Tibial artery (tissue), 4 donors: ENCODE measurements around the gene GNG2.

ENCODE experiments used
- DNase-seq, 2 donors: peaks; one replicate each; pipeline ENCODE4 v3.0.0-alpha.2; 2019
- H3K27ac ChIP-seq, 2 donors: fragments of 200-600 bp; sonication (generic) in 1 of 2; 1 replicate in 1 of 2; 2 replicates in 1 of 2; pipeline ENCODE4 v1.5.1; 2018 to 2019; ENCODE audit warnings: mild to moderate bottlenecking in 1 of 2
- H3K27me3 ChIP-seq, 2 donors: fragments of 200-600 bp; sonication (generic) in 1 of 2; one replicate each; pipeline versions ENCODE4 v1.5.1 to v1.6.0; 2016 to 2019
- H3K36me3 ChIP-seq, 3 donors: fragments of 200-600 bp; sonication (generic) in 2 of 3; one replicate each; pipeline ENCODE4 v1.5.1; 2016 to 2019; ENCODE audit warnings: mild to moderate bottlenecking in 2 of 3
- H3K4me1 ChIP-seq, 4 donors: fragments of 200-600 bp; sonication (generic) in 2 of 4; 1 replicate in 3 of 4; 2 replicates in 1 of 4; pipeline ENCODE4 v1.5.1; 2016 to 2019
- H3K4me3 ChIP-seq, 2 donors: fragments of 200-600 bp; sonication (generic) in 1 of 2; 1 replicate in 1 of 2; 2 replicates in 1 of 2; pipeline ENCODE4 v1.5.1; 2018 to 2019; ENCODE audit warnings: mild to moderate bottlenecking in 2 of 2
- H3K9me3 ChIP-seq, 3 donors: fragments of 200-600 bp; sonication (generic) in 1 of 3; one replicate each; pipeline ENCODE4 v1.5.1; 2016 to 2019
- CTCF ChIP-seq, 2 experiments: fragments of 200-600 bp in 1 of 2; fragments of 450-650 bp in 1 of 2; IDR thresholded peaks; one replicate each; pipeline ENCODE4 v1.5.1; 2017 to 2019; ENCODE audit warnings: antibody characterized with exemption in 2 of 2, mild to moderate bottlenecking in 1 of 2, moderate library complexity in 1 of 2
- intact Hi-C: fragments of 100-400 bp; cut with DNase I; formaldehyde crosslinking; loops from one replicate; pipeline ENCODE4 v1.15.0; 2023; ENCODE audit warnings: low total_unique reads

The GNG2 gene

GRCh38 chr14:51928568-51928967, 68.2 kb downstream of the GNG2 start:
- Histone ChIP-seq H3K27me3 (no peaks in the 10 kb centered on the region), H3K4me1 (no peaks in the 10 kb centered on the region), H3K4me3 (no peak overlapping the region), H3K27ac (no peak overlapping the region), H3K36me3 (no peaks in the 10 kb centered on the region), H3K9me3 (no peaks in the 10 kb centered on the region)
- no peak for DNase-seq
- no peak for TF ChIP-seq CTCF (IDR thresholded peaks at IDR 0.05)
- intact Hi-C loops = no loop called here

- no peaks in the 10 kb centered on the region for H3K9me3 ChIP-seq
- H3K27me3 ChIP-seq = no peaks in the 10 kb centered on the region
- no peaks in the 10 kb centered on the region for H3K36me3 ChIP-seq
- intact Hi-C loops = no loop called here
- DNase-seq = no peak
- TF ChIP-seq CTCF (IDR thresholded peaks at IDR 0.05) = no peak
- no peaks in the 10 kb centered on the region for H3K4me1 ChIP-seq
- H3K27ac ChIP-seq = no peak overlapping the region
- no peak overlapping the region for H3K4me3 ChIP-seq
Measured at GRCh38 chr14:51929166-51929565, 68.8 kb downstream of the GNG2 start.

- TF ChIP-seq CTCF (IDR thresholded peaks at IDR 0.05) = no peak
- H3K4me3 ChIP-seq = no peak overlapping the region
- H3K27me3 ChIP-seq = no peaks in the 10 kb centered on the region
- H3K27ac ChIP-seq = no peak overlapping the region
- intact Hi-C loops = no loop called here
- no peaks in the 10 kb centered on the region for H3K4me1 ChIP-seq
- no peaks in the 10 kb centered on the region for H3K36me3 ChIP-seq
- no peak for DNase-seq
- H3K9me3 ChIP-seq = no peaks in the 10 kb centered on the region
Measured at GRCh38 chr14:51929910-51930682, 69.7 kb downstream of the GNG2 start.

GRCh38 chr14:51931308-51931707, 70.9 kb downstream of the GNG2 start:
- H3K9me3 ChIP-seq = no peaks in the 10 kb centered on the region
- H3K27ac ChIP-seq = no peak overlapping the region
- intact Hi-C loops = no loop called here
- no peaks in the 10 kb centered on the region for H3K4me1 ChIP-seq
- no peak overlapping the region for H3K4me3 ChIP-seq
- no peaks in the 10 kb centered on the region for H3K27me3 ChIP-seq
- H3K36me3 ChIP-seq = no peaks in the 10 kb centered on the region
- no peak for TF ChIP-seq CTCF (IDR thresholded peaks at IDR 0.05)
- no peak for DNase-seq

GRCh38 chr14:51933191-51933590, 72.8 kb downstream of the GNG2 start:
- TF ChIP-seq CTCF (IDR thresholded peaks at IDR 0.05) = no peak
- H3K27me3 ChIP-seq = no peaks in the 10 kb centered on the region
- H3K4me1 ChIP-seq = no peaks in the 10 kb centered on the region
- no peaks in the 10 kb centered on the region for H3K36me3 ChIP-seq
- H3K27ac ChIP-seq = no peak overlapping the region
- no peaks in the 10 kb centered on the region for H3K9me3 ChIP-seq
- intact Hi-C loops = no loop called here
- no peak for DNase-seq
- H3K4me3 ChIP-seq = no peak overlapping the region

- Histone ChIP-seq H3K4me3 (no peak overlapping the region), H3K27ac (no peak overlapping the region), H3K9me3 (no peaks in the 10 kb centered on the region), H3K4me1 (no peaks in the 10 kb centered on the region), H3K36me3 (no peaks in the 10 kb centered on the region), H3K27me3 (no peaks in the 10 kb centered on the region)
- no peak for TF ChIP-seq CTCF (IDR thresholded peaks at IDR 0.05)
- intact Hi-C loops = no loop called here
- no peak for DNase-seq
Measured at GRCh38 chr14:51938137-51938536, 77.7 kb downstream of the GNG2 start.
